PC-9 (cell line): ENCODE results near the gene DGKA.

ENCODE experiments used
- CTCF ChIP-seq: fragments of 200-600 bp; sonication (generic); conservative IDR thresholded peaks from 2 replicates; pipeline ENCODE4 v1.6.1; 2017; ENCODE audit warnings: mixed run types, antibody characterized with exemption, mild to moderate bottlenecking, moderate library complexity
- EZH2 ChIP-seq: fragments of 200-600 bp; sonication (generic); IDR thresholded peaks from 2 replicates; pipeline ENCODE4 v1.8.0; 2017; ENCODE audit warnings: antibody characterized with exemption, low read depth

GRCh38 chr12:55891310-55891709 lies 39.7 kb upstream of the DGKA start:
- no peak for TF ChIP-seq CTCF
- TF ChIP-seq EZH2, result no peak
